IMR-90 (cell line): Measurements from ENCODE around the gene BCL2L11. TPM values are rescaled to one million over a fixed set of nuclear protein-coding genes. Genes with fewer than 3 reads are reported as not detected.

ENCODE experiments used
- ATAC-seq: fragments of 200-7000 bp; cut with Tn5 transposase; 2 replicates; pipeline ENCODE4 v1.9.1; 2020; ENCODE audit warnings: low read depth, mild to moderate bottlenecking, moderate library complexity
- BruUV-seq: library from RNA; stranded (reverse); fragments of 400-500 nt; replicated peaks from 2 replicates; lab custom pipeline; 2021; lab: Mats Ljungman, UMichigan
- CTCF ChIA-PET: fragments of 300-600 bp; formaldehyde crosslinking; extraction: SDS; loops from one replicate; lab custom pipeline; 2021; ENCODE audit warnings: antibody characterized with exemption; lab: Yijun Ruan, JAX
- POLR2A ChIA-PET: fragments of 300-600 bp; sonication (Branson Sonifier 250); formaldehyde crosslinking; loops from one replicate; lab custom pipeline; 2022; ENCODE audit warnings: antibody characterized with exemption; ENCODE audit not compliant: unreplicated experiment; lab: Charles Lee
- DNase-seq: peaks from one replicate; pipeline ENCODE4 v3.0.0; 2013
- H2AFZ ChIP-seq: replicated peaks from 2 replicates; pipeline ENCODE3; 2013; ENCODE audit warnings: low read length, mild to moderate bottlenecking; ENCODE audit not compliant: poor library complexity
- H2AK5ac ChIP-seq: 2 replicates; pipeline ENCODE4 v1.6.1; 2013; ENCODE audit warnings: low read depth, low read length, inconsistent platforms
- H2AK9ac ChIP-seq: replicated peaks from 2 replicates; pipeline ENCODE3; 2013; ENCODE audit warnings: mild to moderate bottlenecking, low read depth, low read length, moderate library complexity; ENCODE audit not compliant: poor library complexity
- H2BK120ac ChIP-seq: 2 replicates; pipeline ENCODE4 v1.6.1; 2013; ENCODE audit warnings: low read depth, low read length, inconsistent platforms
- H2BK15ac ChIP-seq: 3 replicates; pipeline ENCODE4 v1.6.1; 2013; ENCODE audit warnings: low read depth, low read length, inconsistent platforms
- H2BK20ac ChIP-seq: 2 replicates; pipeline ENCODE4 v1.6.1; 2013; ENCODE audit warnings: low read depth, mild to moderate bottlenecking, inconsistent platforms, low read length, moderate library complexity
- H2BK5ac ChIP-seq: 2 replicates; pipeline ENCODE4 v1.6.1; 2013; ENCODE audit warnings: mild to moderate bottlenecking, low read depth, low read length, inconsistent platforms; ENCODE audit not compliant: poor library complexity, severe bottlenecking
- H3K14ac ChIP-seq: replicated peaks from 2 replicates; pipeline ENCODE4 v1.6.1; 2013; ENCODE audit warnings: low read depth, low read length, inconsistent platforms
- H3K18ac ChIP-seq: 2 replicates; pipeline ENCODE4 v1.6.1; 2013; ENCODE audit warnings: low read depth, low read length, control low read depth
- H3K23ac ChIP-seq: 2 replicates; pipeline ENCODE4 v1.6.1; 2013; ENCODE audit warnings: low read depth, low read length, inconsistent platforms
- H3K27ac ChIP-seq: 2 replicates; pipeline ENCODE4 v1.5.1; 2013; ENCODE audit warnings: mild to moderate bottlenecking, control low read depth, low read length; ENCODE audit not compliant: insufficient read depth
- H3K27me3 ChIP-seq: 2 replicates; pipeline ENCODE4 v1.6.1; 2013; ENCODE audit warnings: low read length; ENCODE audit not compliant: control insufficient read depth, insufficient read depth
- H3K36me3 ChIP-seq: 2 replicates; pipeline ENCODE4 v1.6.1; 2013; ENCODE audit warnings: low read length, mixed read lengths; ENCODE audit not compliant: control insufficient read depth, insufficient read depth
- H3K4ac ChIP-seq: 2 replicates; pipeline ENCODE4 v1.6.1; 2013; ENCODE audit warnings: low read depth, low read length, inconsistent platforms
- H3K4me1 ChIP-seq: 2 replicates; pipeline ENCODE4 v1.6.1; 2013; ENCODE audit warnings: low read length, mixed read lengths; ENCODE audit not compliant: control insufficient read depth, insufficient read depth
- H3K4me2 ChIP-seq: 2 replicates; pipeline ENCODE4 v1.6.1; 2013; ENCODE audit warnings: low read depth, mild to moderate bottlenecking, control low read depth, low read length, moderate library complexity
- H3K4me3 ChIP-seq: 2 replicates; pipeline ENCODE4 v1.5.1; 2013; ENCODE audit warnings: low read depth, mild to moderate bottlenecking, control low read depth, low read length, moderate library complexity; ENCODE audit not compliant: insufficient read depth
- H3K56ac ChIP-seq: 2 replicates; pipeline ENCODE4 v1.6.1; 2013; ENCODE audit warnings: low read length, inconsistent platforms; ENCODE audit not compliant: insufficient read depth; ENCODE audit errors: extremely low read depth
- H3K79me1 ChIP-seq, 2 experiments: 2 replicates each; pipeline ENCODE4 v1.6.1; 2013; ENCODE audit warnings: low read length in 2 of 2, inconsistent platforms in 1 of 2, low read depth in 1 of 2
- H3K9ac ChIP-seq: 2 replicates; pipeline ENCODE4 v1.6.1; 2013; ENCODE audit warnings: low read depth, low read length, control low read depth
- H3K9me1 ChIP-seq: 2 replicates; pipeline ENCODE4 v1.6.1; 2013; ENCODE audit warnings: low read length, inconsistent platforms; ENCODE audit not compliant: insufficient read depth
- H3K9me3 ChIP-seq: 2 replicates; pipeline ENCODE4 v1.6.1; 2013; ENCODE audit warnings: low read length; ENCODE audit not compliant: control insufficient read depth, insufficient read depth
- H4K20me1 ChIP-seq: 2 replicates; pipeline ENCODE4 v1.6.1; 2013; ENCODE audit warnings: low read length, inconsistent platforms; ENCODE audit not compliant: insufficient read depth
- H4K5ac ChIP-seq: 2 replicates; pipeline ENCODE4 v1.6.1; 2013; ENCODE audit warnings: mild to moderate bottlenecking, low read depth, low read length, control low read depth
- H4K8ac ChIP-seq, 2 experiments: 2 replicates each; pipeline ENCODE4 v1.6.1; 2013; ENCODE audit warnings: low read depth in 2 of 2, low read length in 2 of 2, control low read depth in 1 of 2, inconsistent platforms in 1 of 2
- H4K91ac ChIP-seq: 2 replicates; pipeline ENCODE4 v1.6.1; 2013; ENCODE audit warnings: low read depth, low read length, inconsistent platforms; ENCODE audit not compliant: insufficient read depth
- BHLHE40 ChIP-seq: fragments of 150-350 bp; IDR thresholded peaks from 2 replicates; pipeline ENCODE4 v1.6.1; 2016; ENCODE audit warnings: mild to moderate bottlenecking, low read depth, low read length
- CEBPB ChIP-seq: IDR thresholded peaks from 2 replicates; pipeline ENCODE4 v1.6.1; 2012; ENCODE audit warnings: low read depth, low read length, improper control_type of control experiment
- CHD1 ChIP-seq: IDR thresholded peaks from 2 replicates; pipeline ENCODE4 v1.6.1; 2012; ENCODE audit warnings: low read depth, low read length, improper control_type of control experiment
- CTCF ChIP-seq: conservative IDR thresholded peaks from 2 replicates; pipeline ENCODE4 v1.5.1; 2012; ENCODE audit warnings: mild to moderate bottlenecking, low read depth, low read length, improper control_type of control experiment
- ELK1 ChIP-seq: fragments of 150-350 bp; IDR thresholded peaks from 2 replicates; pipeline ENCODE4 v1.6.1; 2016; ENCODE audit warnings: low read depth, mild to moderate bottlenecking, low read length, moderate library complexity, borderline replicate concordance
- MAFK ChIP-seq: IDR thresholded peaks from 2 replicates; pipeline ENCODE4 v1.6.1; 2012; ENCODE audit warnings: low read depth, low read length, improper control_type of control experiment
- MXI1 ChIP-seq: IDR thresholded peaks from 2 replicates; pipeline ENCODE4 v1.6.1; 2012; ENCODE audit warnings: low read depth, mild to moderate bottlenecking, low read length, moderate library complexity, borderline replicate concordance
- NFE2L2 ChIP-seq: fragments of 150-350 bp; IDR thresholded peaks from 2 replicates; pipeline ENCODE4 v1.6.1; 2016; ENCODE audit warnings: low read depth, mild to moderate bottlenecking, low read length
- RAD21 ChIP-seq: IDR thresholded peaks from 2 replicates; pipeline ENCODE4 v1.6.1; 2012; ENCODE audit warnings: low read length, improper control_type of control experiment
- RCOR1 ChIP-seq: IDR thresholded peaks from 2 replicates; pipeline ENCODE4 v1.6.1; 2012; ENCODE audit warnings: mild to moderate bottlenecking, low read length, improper control_type of control experiment; ENCODE audit not compliant: insufficient replicate concordance
- SMC3 ChIP-seq: fragments of 150-350 bp; IDR thresholded peaks from 2 replicates; pipeline ENCODE4 v1.6.1; 2016; ENCODE audit warnings: low read depth, mild to moderate bottlenecking, antibody characterized with exemption, low read length, moderate library complexity
- USF2 ChIP-seq: fragments of 150-350 bp; IDR thresholded peaks from 2 replicates; pipeline ENCODE4 v1.6.1; 2017; ENCODE audit warnings: mild to moderate bottlenecking, antibody characterized with exemption, low read length, low read depth
- WGBS, 2 experiments: methylation state at CpG; one replicate each; pipeline versions ENCODE4 v1.1.5 to v1.1.7; 2013; ENCODE audit warnings: missing lambda C conversion rate in 2 of 2; ENCODE audit not compliant: insufficient read length in 1 of 2; ENCODE audit errors: extremely low coverage in 2 of 2; 5-methylcytosine and 5-hydroxymethylcytosine counted together
- dilution Hi-C: fragments of 300-500 bp; cut with HindIII; formaldehyde crosslinking; loops from one replicate; pipeline ENCODE4 v1.14.3; 2018; ENCODE audit warnings: low sequenced_read_pairs; ENCODE audit not compliant: unreplicated experiment
- in situ Hi-C: fragments of 300-500 bp; cut with MboI; formaldehyde crosslinking; loops from 3 replicates; pipeline ENCODE4 v1.14.3; 2019; ENCODE audit warnings: low sequenced_read_pairs, inconsistent platforms, mixed read lengths
- intact Hi-C: fragments of 100-400 bp; cut with micrococcal nuclease; formaldehyde crosslinking; loops from 2 replicates; pipeline ENCODE4 v1.10.0; 2022
- polyA plus RNA-seq, 3 experiments: library from polyadenylated mRNA; depleted of rRNA; stranded (reverse); fragments of >200 nt; gene quantifications; 2 replicates each; pipeline ENCODE4 v1.2.3, GENCODE V29; 2012; ENCODE audit warnings: low replicate concordance in 1 of 3
- total RNA-seq: library from RNA; depleted of rRNA; stranded (reverse); fragments of >200 nt; gene quantifications from 2 replicates; pipeline ENCODE4 v1.2.3, GENCODE V29; 2012

Gene BCL2L11
- total and polyA plus RNA-seq, 2 of the 4 experiments (the other 2 are of a cell fraction): 1.1 to 1.7 TPM

- peaks cover 13% of the 10 kb centered on the region; the same call in 1 of the 2 replicates for H3K9me1 ChIP-seq
- H2AK9ac ChIP-seq: no peak overlapping the region
- H3K14ac ChIP-seq: no peak overlapping the region
- H4K91ac ChIP-seq: no peak overlapping the region
- H2BK15ac ChIP-seq: no peak overlapping the region
- H2AK5ac ChIP-seq: no peak overlapping the region
- no peak overlapping the region for H3K4ac ChIP-seq
- intact Hi-C loops: no loop called here
- H4K5ac ChIP-seq: no peak overlapping the region
- H3K9ac ChIP-seq: no peak overlapping the region
- H4K8ac ChIP-seq: no peak overlapping the region
- CTCF ChIA-PET: no interaction called here
- no peak overlapping the region for H2BK120ac ChIP-seq
- POLR2A ChIA-PET: no interaction called here
- H3K56ac ChIP-seq: no peak overlapping the region
- H3K79me1 ChIP-seq: no peaks in the 10 kb centered on the region
- H3K4me1 ChIP-seq: peaks cover 10% of the 10 kb centered on the region
- no peak overlapping the region for H2BK20ac ChIP-seq
- peaks cover 14% of the 10 kb centered on the region; the same call in 1 of the 2 replicates for H3K36me3 ChIP-seq
- BruUV-seq: no TSS peak
- DNase-seq: no peak
- H3K18ac ChIP-seq: no peak overlapping the region
- H3K9me3 ChIP-seq: no peaks in the 10 kb centered on the region
- no peak overlapping the region for H3K4me2 ChIP-seq
- peaks cover 4% of the 10 kb centered on the region; the same call in 1 of the 2 replicates for H3K27me3 ChIP-seq
- in situ Hi-C loops: no loop called here
- dilution Hi-C loops: no loop called here
- no peak overlapping the region for H3K23ac ChIP-seq
- no peak overlapping the region for H2BK5ac ChIP-seq
- no peak overlapping the region for H3K4me3 ChIP-seq
- ATAC-seq: no peak
- H2AFZ ChIP-seq: no peak overlapping the region
- peaks cover 23% of the 10 kb centered on the region for H4K20me1 ChIP-seq
- TF ChIP-seq SMC3 (no peak), BHLHE40 (no peak), RAD21 (no peak), CTCF (no peak), USF2 (no peak), ELK1 (no peak), RCOR1 (no peak), NFE2L2 (no peak), CEBPB (no peak), CHD1 (no peak), MAFK (no peak), MXI1 (no peak)
- no peak overlapping the region for H3K27ac ChIP-seq
- 90% methylated on average over 2 of the region's 5 CpGs; no CpG with 5 or more reads in 1 of the 2 experiments for WGBS, 2 experiments
These were observed 36.5 kb downstream of the BCL2L11 start for GRCh38 chr2:111157071-111157661.
